Testis (tissue), 2 donors: ENCODE data around the gene ANKRD13A.

Experiments
- CTCF ChIP-seq, 3 experiments: fragments of 450-650 bp in 2 of 3; fragments of 200-600 bp in 1 of 3; sonication (generic) in 1 of 3; IDR thresholded peaks; one replicate each; pipeline ENCODE4 v1.5.1; 2016 to 2019; ENCODE audit warnings: antibody characterized with exemption in 3 of 3, mild to moderate bottlenecking in 2 of 3, moderate library complexity in 1 of 3
- POLR2A ChIP-seq: fragments of 450-650 bp; IDR thresholded peaks from one replicate; pipeline ENCODE4 v1.6.1; 2017; ENCODE audit warnings: antibody characterized with exemption, mild to moderate bottlenecking, moderate library complexity

- TF ChIP-seq CTCF (IDR thresholded peaks at IDR 0.05) (no peak), POLR2A (no peak)
These were observed 46.9 kb upstream of the ANKRD13A start for GRCh38 chr12:109952160-109952858.
